Medulla oblongata (tissue), 1 donor: ENCODE results near the gene BAHD1.
"Not testable (repeated sequence)": the region's sequence is repeated elsewhere in the genome, so short reads cannot be mapped to it uniquely, and the experiment has no call there.

ENCODE experiments used
- DNase-seq: peaks from one replicate; pipeline ENCODE4 v3.0.0-alpha.2; 2015; ENCODE audit errors: extremely low spot score

BAHD1 gene

GRCh38 chr15:40445421-40445922, 4.7 kb downstream of the BAHD1 start:
- DNase-seq: no peak

GRCh38 chr15:40446144-40446543, 5.4 kb downstream of the BAHD1 start:
- no peak for DNase-seq

DNA sequence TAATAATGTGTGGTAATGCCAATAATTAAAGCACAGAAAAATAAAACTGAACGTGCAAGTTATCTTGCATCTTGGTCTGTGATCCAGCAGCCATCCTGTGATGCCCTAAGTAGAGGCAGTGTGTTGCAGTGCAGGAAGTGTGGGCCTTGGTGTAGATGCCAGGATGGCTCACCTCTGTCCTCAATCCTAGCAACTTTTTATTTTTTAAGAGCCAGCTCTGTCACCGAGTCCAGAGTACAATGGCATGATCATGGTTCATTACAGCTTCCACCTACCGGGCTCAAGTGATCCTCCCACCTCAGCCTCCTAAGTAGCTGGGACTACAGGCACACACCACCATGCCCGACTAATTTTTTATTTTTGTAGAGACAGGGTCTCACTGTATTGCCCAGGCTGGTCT, 7.6 kb downstream of the BAHD1 start:
- no peak for DNase-seq

GRCh38 chr15:40449275-40449674, 8.5 kb downstream of the BAHD1 start:
- DNase-seq: no peak

DNA sequence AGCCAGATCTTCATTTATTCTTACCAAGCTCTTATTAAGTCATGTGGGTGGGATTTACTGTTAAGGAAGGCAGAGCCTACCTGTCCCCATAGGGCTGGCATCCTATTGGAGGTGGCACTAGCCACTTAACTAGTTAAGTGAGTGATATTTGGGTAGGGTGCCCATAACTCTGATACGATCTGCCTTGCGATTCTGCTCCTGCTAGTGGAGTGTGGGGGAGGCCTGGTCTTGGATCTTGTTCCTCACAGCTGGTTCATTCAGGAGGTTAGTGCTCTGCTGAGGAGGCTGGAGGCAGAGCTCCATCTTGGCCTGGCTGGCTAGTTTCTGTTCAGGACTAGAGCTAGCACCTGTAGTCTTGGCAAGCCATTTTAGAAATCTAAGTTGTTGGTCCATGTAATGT, 9.3 kb downstream of the BAHD1 start:
- no peak for DNase-seq

DNA sequence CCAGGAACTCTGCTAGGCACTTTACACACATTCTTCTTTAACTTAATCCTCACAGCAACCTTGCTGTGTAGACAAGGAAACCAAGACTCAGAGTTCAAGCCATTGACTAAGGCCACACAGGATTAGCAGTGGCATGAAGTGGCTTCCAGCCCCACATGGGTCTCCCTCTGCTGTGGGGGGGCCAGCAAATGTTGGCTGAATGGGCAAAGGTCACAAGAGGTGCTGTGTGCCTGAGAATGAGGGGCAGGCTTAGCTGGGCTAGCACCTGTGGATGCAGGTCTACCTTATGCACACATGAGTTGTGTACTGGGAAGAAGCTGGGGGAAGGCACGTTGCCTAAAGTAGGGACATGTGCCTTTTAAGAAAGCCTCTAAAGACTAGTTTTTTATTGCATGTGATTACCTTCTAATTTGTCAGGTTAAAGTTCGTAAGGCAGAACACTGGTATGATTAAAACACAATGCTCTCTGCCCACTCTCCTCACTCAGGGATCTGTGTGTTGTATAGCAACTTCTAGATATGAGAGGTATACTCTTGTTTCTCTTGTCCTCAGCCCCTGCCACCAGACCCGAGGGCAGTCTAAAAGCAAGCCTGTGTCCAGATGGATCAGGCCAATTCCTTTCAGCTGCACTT, 10.9 kb downstream of the BAHD1 start:
- DNase-seq: no peak

DNA sequence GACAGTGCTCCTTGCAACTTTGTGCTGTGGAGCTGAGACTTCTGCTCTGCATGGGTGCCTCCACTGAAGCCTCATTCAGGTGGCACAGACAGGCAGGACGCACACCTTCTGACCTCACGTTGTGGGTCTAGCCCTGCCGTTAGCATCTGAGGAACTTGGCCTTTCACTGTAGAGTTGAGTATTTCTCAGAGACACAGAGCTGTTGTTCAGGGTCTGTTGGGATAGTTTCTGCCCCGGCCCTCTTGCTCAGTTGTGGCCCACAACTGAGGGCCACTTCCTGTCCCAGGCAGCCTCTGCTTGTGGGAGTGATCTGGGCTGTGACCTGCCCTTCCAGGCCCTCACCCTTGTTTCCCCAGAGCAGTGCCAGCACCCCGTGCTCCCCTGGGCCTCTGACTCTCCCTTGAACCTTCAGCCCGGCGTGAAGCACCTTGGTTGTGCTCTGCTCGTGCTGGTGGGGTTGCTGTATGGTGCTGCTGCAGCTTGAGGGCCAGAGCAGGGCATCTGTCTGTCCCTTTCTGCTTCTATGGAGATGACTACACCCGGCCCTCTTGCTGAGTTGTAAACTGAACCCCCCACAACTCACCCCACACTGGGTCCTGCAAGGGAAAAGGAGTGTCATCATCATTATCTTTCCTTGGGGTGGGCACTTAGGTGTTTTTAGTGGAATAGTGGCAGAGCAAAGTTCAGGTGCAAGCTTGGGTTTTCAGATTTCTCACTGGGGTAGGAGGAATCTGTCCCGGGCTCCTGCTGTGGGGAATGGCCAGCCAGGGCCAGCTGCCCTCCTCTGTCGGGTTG, 11.7 kb downstream of the BAHD1 start:
- no peak for DNase-seq

DNA sequence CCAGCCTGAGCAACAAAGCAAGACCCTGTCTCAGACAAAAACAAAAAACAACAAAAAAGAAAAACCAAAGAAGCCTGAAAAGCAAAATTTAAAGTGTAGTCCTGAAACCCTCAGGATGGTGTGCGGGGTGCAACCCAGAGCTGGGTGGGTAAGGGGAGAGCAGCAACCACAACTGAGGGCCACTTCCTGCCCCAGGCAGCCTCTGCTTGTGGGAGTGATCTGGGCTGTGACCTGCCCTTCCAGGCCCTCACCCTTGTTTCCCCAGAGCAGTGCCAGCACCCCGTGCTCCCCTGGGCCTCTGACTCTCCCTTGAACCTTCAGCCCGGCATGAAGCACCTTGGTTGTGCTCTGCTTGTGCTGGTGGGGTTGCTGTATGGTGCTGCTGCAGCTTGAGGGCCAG, 13.2 kb downstream of the BAHD1 start:
- not testable (repeated sequence) for DNase-seq

DNA sequence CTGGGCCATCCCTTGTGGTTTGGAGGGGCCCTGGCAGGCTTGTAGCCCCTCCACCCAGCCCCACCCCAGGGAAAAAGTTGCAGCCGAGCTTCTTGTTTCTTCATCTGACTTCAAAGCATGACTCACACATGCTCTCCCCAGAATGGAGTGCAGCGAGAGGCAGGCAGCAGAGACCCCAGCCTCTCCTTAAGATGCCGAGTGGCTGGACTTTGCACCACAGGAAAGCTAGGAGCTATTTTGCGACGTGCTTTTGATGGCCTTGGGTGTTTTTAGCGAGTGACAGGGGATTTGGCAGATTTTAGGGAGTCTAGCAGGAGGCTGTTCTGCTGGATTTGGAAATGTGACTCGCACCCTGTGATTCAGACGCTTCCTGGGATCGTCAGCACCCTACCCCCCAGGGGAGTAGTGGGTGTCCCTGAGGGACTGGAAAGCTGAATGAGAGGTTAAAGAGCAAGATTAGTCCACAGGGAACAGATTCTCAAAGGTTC, 14.2 kb downstream of the BAHD1 start:
- no peak for DNase-seq

- DNase-seq: no peak
These were observed 15.6 kb downstream of the BAHD1 start for GRCh38 chr15:40456299-40456712.

GRCh38 chr15:40456738-40457137, 16.0 kb downstream of the BAHD1 start:
- DNase-seq: no peak

- no peak for DNase-seq
These were observed 18.0 kb downstream of the BAHD1 start for GRCh38 chr15:40458495-40459371.

GRCh38 chr15:40459391-40460015, 18.8 kb downstream of the BAHD1 start:
- no peak for DNase-seq

- DNase-seq: no peak
These were observed 19.7 kb downstream of the BAHD1 start for GRCh38 chr15:40460404-40460803.

DNA sequence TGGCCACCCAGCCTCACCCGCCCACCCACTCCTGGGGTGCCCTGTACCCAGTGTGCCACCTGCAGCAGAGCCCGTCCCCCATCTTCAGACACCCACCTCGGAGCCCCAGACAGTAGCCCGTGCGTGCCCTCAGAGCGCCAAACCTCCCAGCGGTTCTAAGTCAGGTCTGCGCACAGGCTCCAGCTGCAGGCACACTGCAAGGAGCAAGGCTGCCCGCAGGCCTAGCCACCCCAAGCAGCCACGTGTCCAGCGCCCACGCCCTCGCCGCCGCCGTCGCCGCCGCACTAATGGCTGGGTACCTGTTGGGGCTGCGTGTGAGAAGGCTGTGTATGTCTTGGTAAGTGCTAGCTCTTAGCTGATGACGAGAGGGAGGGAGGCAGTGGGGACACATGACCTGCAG, 21.2 kb downstream of the BAHD1 start:
- DNase-seq: no peak

DNA sequence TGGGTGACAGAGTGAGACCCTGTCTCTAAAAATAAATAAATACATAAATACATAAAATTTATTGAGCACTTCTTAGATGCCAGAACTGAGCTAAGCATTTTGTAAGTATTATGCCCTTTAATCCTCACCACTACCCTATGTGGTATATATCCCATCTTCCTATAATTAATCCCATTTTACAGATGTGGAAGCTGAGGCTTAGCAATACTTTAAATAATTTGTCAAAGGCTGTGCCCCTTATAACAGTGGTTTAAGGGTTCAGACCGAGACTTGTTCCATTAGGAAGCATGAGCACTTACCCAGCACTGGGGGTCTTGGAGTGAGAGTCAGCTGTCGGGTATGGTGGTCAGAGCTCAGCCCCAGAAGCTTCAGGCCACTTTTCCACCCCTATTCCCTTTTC, 22.5 kb downstream of the BAHD1 start:
- no peak for DNase-seq

GRCh38 chr15:40463886-40464545, 23.3 kb downstream of the BAHD1 start:
- DNase-seq: no peak

DNA sequence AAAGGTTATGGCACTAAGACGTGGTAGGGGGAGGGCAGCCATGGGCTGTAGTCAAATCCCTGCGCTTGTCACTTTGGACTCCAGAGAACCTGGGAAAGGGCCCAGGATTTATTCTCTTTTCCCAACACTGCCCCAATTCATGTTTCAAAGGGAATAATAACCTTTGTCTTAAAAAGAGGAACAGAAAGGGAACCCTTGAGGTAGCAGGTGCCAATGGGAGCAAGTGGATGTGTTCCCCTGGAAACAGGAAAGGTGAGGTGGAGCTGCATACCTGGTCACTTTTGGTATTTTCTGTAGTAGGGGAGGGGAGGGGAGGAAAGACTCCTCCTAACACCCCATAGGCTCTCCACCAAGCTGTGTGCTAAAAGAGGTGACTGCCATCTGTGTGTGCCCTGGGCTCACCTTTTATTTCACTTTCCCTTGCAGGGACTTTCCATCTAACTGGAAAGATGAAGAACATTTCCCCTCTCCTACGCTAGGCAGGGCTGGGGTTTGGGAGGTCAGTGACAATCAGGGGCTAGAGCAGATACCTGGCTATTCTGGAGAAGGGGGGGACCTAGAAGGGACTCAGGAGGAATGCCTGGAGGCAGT, 23.9 kb downstream of the BAHD1 start:
- no peak for DNase-seq

DNA sequence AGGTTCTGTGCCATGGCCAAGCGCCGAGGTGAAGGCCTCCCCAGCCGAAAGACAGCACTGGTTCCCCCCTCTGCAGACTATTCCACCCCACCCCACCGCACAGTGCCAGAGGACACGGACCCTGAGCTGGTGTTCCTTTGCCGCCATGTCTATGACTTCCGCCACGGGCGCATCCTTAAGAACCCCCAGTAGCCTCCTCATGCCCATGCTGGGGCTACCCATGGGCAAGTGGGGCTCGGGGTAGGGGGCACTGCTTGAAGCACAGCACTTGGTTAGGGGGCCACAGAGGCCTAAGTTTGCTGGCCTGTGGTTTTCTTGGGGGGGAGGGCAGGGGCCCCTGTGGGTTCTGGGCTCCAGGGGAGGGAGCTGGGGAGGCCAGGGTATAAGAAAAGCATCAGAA, 25.2 kb downstream of the BAHD1 start:
- DNase-seq: no peak

GRCh38 chr15:40466426-40467260, 25.9 kb downstream of the BAHD1 start:
- no peak for DNase-seq
